G401 (cell line): ENCODE measurements around the gene FBF1. TPM values are rescaled to one million over a fixed set of nuclear protein-coding genes. Genes with fewer than 3 reads are reported as not detected.

Experiments used
- DNase-seq: peaks from one replicate; pipeline ENCODE4 v3.0.0-alpha.2; 2015; ENCODE audit warnings: low spot score
- in situ Hi-C: cut with HindIII; loops from 2 replicates; pipeline ENCODE4 v1.10.0; 2016; ENCODE audit warnings: low sequenced_read_pairs, mixed read lengths
- total RNA-seq: library from RNA; depleted of rRNA; stranded (reverse); fragments of >200 nt; shearing (Covaris generic); gene quantifications from 2 replicates; pipeline ENCODE4 v1.2.3, GENCODE V29; 2014

The FBF1 gene
- total RNA-seq, 1 experiment from 2014 or later: 21.6 TPM

DNA sequence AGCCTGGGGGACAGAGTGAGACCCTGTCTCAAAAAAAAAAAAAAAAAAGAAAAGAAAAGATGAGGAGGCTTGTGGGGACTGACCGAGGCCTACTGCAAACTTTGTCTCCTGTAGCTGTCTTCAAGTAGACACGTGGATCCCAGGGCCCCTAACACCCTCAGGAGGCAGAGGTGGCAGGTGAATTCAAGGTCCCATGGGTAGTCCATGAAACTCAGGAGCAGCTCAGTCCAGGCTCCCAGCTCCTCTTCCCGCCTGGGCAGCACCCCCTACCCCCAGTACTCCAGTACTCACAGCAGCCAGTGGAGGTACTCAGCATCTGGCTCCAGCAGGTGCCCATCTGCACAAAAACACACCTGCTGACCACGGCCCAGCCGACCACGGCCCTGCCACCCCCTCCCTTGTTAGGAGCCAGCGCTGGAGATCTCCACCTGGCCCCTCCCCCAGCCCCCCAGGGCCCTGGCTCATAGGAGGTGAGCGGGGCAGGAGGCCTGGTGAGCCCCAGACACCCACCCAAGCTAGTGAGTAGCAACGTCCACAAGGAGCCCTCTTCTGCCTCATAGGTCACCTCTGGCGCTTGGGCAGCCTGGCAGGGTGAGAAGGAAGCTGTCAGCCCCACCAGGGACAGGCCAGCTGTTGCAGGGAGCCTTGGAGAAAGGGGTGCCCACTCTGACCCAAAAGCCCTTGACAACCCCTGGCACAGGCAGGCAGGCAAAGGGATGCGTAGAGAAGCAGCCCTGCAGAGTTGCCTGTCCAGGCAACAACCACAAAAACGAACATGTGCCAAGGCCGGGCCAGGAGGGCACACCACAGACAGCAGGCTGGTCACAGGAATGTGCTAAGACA is 39.9 kb downstream of the FBF1 start:
- no peak for DNase-seq
- in situ Hi-C loops: loop anchor here (10.0 to 25.0 kb wide), 2 partner anchors 136 to 354 kb away; partner anchors contain the start of gene EVPL

- in situ Hi-C loops: loop anchor here (10.0 to 25.0 kb wide), 2 partner anchors 137 to 355 kb away; partner anchors contain the start of gene EVPL
- DNase-seq: no peak
Measured at GRCh38 chr17:75899767-75900468, 40.9 kb downstream of the FBF1 start.

- in situ Hi-C loops: no loop called here
- no peak for DNase-seq
Measured at GRCh38 chr17:75899353-75899752, 41.5 kb downstream of the FBF1 start.

- in situ Hi-C loops: no loop called here
Measured at GRCh38 chr17:75898791-75899190, 42.1 kb downstream of the FBF1 start.

DNA sequence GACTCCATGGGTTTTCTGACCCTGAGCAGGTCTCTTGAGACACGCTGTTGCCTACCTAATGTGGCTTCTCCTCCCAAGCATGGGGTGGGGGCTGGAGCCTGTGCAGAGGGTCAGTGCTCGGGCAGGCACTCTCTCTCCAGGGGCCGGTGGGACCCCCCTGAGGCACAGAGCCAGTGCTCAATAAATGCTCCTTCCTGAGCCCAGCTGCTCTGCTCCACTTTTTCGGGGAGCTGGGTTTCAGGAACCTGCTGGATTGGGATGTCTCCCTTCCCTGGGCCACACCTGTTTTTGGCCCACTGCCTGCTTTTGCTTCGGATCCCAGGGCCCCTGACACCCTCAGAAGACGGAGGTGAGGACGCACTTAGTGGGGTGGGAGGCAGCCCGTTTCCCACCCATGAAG is 42.8 kb downstream of the FBF1 start:
- in situ Hi-C loops: no loop called here
- DNase-seq: no peak

More at GRCh38 chr17:75898791-75899190, 42.1 kb downstream of the FBF1 start:
- no peak for DNase-seq

DNA sequence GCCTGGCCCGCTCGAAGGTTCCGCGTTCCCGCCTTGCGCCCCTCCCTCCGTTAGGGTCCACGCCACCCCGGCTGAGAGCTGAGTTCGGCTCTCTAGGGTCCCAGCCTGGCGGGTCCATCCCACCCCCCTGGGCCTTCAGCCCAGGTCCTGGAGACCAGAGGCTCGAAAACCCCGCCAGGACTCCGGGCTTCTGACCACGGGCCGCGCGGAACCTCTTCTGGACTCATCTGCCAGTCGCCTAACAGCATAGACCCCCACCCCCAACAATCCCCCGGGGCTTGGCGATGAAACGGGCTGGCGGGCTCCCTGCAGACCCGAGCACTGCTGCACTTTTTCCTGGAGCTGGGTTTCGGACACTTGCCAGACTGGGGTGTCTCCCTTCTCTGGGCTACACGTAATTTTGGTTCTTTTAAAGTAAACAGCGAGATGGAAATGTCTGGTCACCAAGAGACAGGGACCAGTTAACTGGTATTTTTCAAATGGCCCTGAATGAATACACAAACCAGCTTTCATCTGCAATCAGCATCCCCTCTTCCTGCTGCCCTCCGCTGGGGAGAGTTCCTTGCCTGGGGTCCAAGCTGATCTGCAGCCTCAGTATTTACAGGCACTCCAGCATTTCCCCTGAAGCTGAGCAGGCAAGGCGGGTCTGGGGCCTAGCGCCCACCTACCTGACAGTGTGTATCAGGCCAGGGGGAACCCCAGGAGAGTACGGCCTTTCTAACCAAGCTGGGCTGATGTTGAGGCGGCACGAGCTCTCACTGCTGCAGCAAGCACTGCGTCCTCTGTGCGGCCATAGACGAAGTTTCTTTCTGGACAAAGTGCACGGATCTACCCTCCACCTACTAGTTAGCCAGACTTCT is 43.5 kb downstream of the FBF1 start:
- in situ Hi-C loops: no loop called here
- DNase-seq: no peak

- peak; percentile 77 for DNase-seq
Measured at GRCh38 chr17:75896415-75897159, 44.3 kb downstream of the FBF1 start, which contains the start of gene TRIM65. Gene TRIM65, minus strand, starts transcription at chr17:75896951. Its CDS starts 14 bp downstream, at chr17:75896937.

GRCh38 chr17:75895370-75896155 is 45.3 kb downstream of the FBF1 start:
- in situ Hi-C loops: no loop called here
- DNase-seq: peak; percentile 26

More at GRCh38 chr17:75896415-75897159, 44.3 kb downstream of the FBF1 start, which contains the start of gene TRIM65:
- in situ Hi-C loops: no loop called here

- peak; percentile 52 for DNase-seq
Measured at GRCh38 chr17:75894049-75894733, 46.7 kb downstream of the FBF1 start.

GRCh38 chr17:75893305-75894048 is 47.4 kb downstream of the FBF1 start:
- in situ Hi-C loops: no loop called here
- no peak for DNase-seq

More at GRCh38 chr17:75894049-75894733, 46.7 kb downstream of the FBF1 start:
- in situ Hi-C loops: no loop called here

DNA sequence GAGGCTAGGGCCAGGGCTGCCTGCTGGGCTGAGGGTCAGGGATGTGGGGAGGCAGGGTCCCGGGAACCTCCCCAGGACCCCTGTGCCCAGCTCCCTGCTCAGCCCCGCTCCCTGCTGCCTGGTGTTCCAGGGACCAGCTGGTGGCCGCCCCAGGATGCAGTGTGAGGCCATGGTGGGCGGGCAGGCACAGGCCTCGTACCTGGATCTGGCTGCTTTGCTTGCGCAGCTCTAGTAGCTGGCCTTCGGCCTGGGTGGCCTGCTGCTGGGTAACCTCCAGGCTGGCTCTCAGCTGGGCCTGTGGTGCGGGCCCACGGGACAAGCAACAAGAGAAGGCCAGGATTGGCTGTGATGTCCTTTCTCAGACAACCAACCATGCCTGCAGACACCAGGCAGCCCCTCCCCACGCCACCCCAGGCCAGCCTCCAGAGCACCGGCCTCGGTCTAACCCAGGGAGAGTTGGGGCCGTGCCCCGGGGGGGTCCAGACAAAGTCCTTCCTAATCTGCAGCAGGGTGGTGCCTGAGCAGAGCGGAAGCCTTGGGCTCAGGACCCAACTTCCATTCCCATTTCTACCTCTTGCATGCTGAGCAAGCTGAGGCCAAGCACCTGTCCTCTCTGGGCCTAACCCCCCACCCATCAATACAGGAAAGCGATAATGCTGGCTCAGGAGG is 48.2 kb downstream of the FBF1 start:
- DNase-seq: peak; percentile 28
- in situ Hi-C loops: no loop called here

DNA sequence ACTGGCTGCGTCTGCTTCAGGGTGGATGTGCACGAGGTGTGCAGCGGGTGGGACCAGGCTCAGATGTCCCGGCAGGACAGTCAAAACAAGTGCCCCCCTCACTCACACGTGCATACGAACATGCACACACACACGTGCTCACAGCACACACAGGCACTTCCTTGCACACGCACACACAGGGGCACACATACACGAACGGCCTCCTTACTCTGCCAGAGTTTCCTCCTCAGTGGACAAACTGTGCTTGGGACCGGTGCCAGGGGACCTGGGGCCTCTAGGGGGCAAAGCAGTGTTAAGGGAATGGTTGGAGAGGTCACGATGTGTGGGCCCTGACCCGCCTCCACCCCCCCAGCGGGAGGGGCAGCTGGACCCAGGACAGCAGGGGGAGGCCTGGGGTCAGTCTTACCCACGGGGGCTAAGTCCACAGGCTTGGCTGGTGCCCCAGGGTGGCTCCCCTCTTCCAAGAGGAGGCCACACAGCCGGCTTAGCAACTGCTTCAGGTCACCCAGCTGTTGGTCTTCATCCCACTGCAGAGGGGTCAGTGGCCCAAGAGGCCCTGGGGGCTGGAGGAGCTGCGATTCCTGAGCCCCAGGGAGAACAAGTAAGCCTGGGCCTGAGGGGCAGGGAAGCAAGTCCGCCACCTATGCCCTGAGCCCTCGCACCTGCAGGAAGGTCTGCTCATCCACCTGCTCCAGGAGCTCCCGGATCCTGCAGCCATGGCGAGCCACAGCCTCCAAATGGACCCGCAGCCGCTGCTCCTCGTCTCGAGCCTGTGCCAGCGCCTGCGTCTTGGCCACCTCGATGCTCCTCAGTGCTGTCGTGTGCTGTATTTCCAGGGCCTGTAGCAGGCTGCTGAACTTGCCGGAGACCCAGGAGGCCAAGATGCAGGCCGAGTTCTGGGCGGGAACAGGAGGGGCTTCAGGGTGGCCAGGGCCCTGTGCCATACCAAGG is 49.0 kb downstream of the FBF1 start:
- in situ Hi-C loops: no loop called here
- no peak for DNase-seq

DNA sequence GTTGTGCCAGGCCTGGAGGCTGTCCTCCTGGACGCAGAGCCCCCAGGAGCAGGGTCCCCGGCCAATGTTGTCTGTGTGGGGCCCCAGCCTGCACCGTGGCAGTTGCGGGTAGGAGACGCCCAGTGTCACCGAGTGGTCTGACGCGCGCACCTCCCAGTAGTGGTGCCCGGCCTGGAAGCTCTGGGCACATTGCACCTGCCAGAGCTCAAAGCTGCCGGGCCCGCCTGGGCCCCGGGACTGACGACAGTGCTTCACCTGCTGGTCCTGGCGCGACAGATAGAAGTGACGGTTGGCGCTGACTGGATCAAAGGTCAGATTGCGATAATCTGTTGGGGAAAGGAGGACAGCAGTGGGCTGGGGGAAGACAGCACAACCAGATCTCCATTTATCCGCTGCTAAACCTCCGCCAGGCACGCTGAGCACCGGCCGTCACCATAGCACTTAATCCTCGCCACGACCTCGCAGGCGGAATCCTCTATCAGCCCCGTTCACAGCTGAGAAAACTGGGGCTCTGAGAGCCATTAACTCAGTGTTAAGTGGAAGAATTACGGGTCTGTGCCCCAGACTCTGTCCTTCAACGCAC is 49.7 kb downstream of the FBF1 start:
- DNase-seq: no peak
- in situ Hi-C loops: no loop called here

- in situ Hi-C loops: no loop called here
- DNase-seq: no peak
Measured at GRCh38 chr17:75889454-75889853, 51.4 kb downstream of the FBF1 start.

GRCh38 chr17:75888484-75888883 is 52.4 kb downstream of the FBF1 start:
- DNase-seq: no peak
- in situ Hi-C loops: no loop called here
